ENCODE data around the gene SPAG16.

SPAG16 gene

GRCh38 chr2:214412679-214413078 lies 1128.4 kb downstream of the SPAG16 start:
- TF ChIP-seq, protein P1, sequence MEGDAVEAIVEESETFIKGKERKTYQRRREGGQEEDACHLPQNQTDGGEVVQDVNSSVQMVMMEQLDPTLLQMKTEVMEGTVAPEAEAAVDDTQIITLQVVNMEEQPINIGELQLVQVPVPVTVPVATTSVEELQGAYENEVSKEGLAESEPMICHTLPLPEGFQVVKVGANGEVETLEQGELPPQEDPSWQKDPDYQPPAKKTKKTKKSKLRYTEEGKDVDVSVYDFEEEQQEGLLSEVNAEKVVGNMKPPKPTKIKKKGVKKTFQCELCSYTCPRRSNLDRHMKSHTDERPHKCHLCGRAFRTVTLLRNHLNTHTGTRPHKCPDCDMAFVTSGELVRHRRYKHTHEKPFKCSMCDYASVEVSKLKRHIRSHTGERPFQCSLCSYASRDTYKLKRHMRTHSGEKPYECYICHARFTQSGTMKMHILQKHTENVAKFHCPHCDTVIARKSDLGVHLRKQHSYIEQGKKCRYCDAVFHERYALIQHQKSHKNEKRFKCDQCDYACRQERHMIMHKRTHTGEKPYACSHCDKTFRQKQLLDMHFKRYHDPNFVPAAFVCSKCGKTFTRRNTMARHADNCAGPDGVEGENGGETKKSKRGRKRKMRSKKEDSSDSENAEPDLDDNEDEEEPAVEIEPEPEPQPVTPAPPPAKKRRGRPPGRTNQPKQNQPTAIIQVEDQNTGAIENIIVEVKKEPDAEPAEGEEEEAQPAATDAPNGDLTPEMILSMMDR (IDR thresholded peaks at IDR 0.05; ENCODE audit: low read depth, low read length): no peak

GRCh38 chr2:214436470-214436869 lies 1152.2 kb downstream of the SPAG16 start:
- TF ChIP-seq, protein P1 (IDR thresholded peaks at IDR 0.05; ENCODE audit: low read depth, low read length): no peak
- no peaks in the 10 kb centered on the region for H3K9me3 ChIP-seq (ENCODE audit: severe bottlenecking)
- no peak for DNase-seq
- no peak overlapping the region for H3K27ac ChIP-seq
- H3K36me3 ChIP-seq: peaks cover 5% of the 10 kb centered on the region
- H3K4me3 ChIP-seq (ENCODE audit: low read depth, low read length): no peak overlapping the region
- H3K27me3 ChIP-seq (ENCODE audit: insufficient read depth, low read depth, severe bottlenecking): no peaks in the 10 kb centered on the region

More at GRCh38 chr2:214412679-214413078, 1128.4 kb downstream of the SPAG16 start:
- no peaks in the 10 kb centered on the region for H3K27me3 ChIP-seq (ENCODE audit: insufficient read depth, low read depth, severe bottlenecking)
- no peak overlapping the region for H3K27ac ChIP-seq
- DNase-seq: no peak
- no peaks in the 10 kb centered on the region for H3K9me3 ChIP-seq (ENCODE audit: severe bottlenecking)
- H3K36me3 ChIP-seq: no peaks in the 10 kb centered on the region
- no peak overlapping the region for H3K4me3 ChIP-seq (ENCODE audit: low read depth, low read length)

- H3K9me3 ChIP-seq (ENCODE audit: severe bottlenecking): no peaks in the 10 kb centered on the region
- H3K36me3 ChIP-seq: no peaks in the 10 kb centered on the region
- no peak overlapping the region for H3K27ac ChIP-seq
- no peak for DNase-seq
- no peak overlapping the region for H3K4me3 ChIP-seq (ENCODE audit: low read depth, low read length)
- TF ChIP-seq, protein P1 (IDR thresholded peaks at IDR 0.05; ENCODE audit: low read depth, low read length): no peak
- no peaks in the 10 kb centered on the region for H3K27me3 ChIP-seq (ENCODE audit: insufficient read depth, low read depth, severe bottlenecking)
Observed at GRCh38 chr2:214450118-214450894, 1166.0 kb downstream of the SPAG16 start.

DNA sequence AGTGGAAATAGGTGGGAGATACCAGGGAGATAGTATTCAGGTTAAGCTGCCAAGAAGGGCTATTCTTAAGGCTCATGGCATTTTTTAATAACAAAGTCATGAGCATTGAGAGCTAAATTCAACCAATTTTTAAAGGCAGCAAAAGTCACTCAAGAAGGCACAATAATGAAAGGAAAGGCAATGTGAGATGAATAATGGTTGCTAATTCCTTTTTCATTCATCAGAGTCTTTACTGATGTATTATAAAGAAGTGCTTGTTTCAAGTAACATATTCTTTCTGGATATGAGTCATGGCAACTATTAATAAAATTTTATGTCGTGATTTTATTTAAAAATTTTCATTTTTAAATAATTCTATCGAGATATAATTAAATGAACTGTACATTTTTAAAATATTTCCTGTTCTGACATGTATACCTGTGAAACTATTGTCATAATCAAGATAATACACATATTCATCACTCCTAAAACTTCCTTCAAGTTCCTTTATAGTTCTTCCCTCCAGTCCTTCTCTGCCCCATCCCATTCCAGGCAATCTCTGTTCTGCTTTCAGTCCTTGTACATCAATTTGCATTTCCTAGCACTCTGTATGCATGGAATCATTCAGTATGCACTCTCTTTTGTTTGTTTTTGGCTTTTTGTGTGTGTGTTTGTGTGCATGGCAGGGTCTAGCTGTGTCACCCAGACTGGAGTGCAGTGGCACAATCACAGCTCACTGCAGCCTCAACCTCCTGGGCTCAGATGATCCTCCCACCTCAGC lies 1167.4 kb downstream of the SPAG16 start:
- TF ChIP-seq, protein P1 (IDR thresholded peaks at IDR 0.05; ENCODE audit: low read depth, low read length): no peak
- no peak for DNase-seq
- no peaks in the 10 kb centered on the region for H3K9me3 ChIP-seq (ENCODE audit: severe bottlenecking)

More for the DNA sequence above, 1167.4 kb downstream of the SPAG16 start:
- Histone ChIP-seq H3K4me3 (ENCODE audit: low read depth, low read length) (no peak overlapping the region), H3K36me3 (no peaks in the 10 kb centered on the region), H3K27ac (no peak overlapping the region), H3K27me3 (ENCODE audit: insufficient read depth, low read depth, severe bottlenecking) (no peaks in the 10 kb centered on the region)

All from WERI-Rb-1 (cell line).